D341Med (cell line): Measurements from ENCODE around the gene CCRL2.

Source experiments
- DNase-seq: peaks from one replicate; pipeline ENCODE4 v3.0.0; 2012; ENCODE audit warnings: low spot score

Gene CCRL2, protein sequence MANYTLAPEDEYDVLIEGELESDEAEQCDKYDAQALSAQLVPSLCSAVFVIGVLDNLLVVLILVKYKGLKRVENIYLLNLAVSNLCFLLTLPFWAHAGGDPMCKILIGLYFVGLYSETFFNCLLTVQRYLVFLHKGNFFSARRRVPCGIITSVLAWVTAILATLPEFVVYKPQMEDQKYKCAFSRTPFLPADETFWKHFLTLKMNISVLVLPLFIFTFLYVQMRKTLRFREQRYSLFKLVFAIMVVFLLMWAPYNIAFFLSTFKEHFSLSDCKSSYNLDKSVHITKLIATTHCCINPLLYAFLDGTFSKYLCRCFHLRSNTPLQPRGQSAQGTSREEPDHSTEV

GRCh38 chr3:46406788-46407611 is at the start of gene CCRL2, which contains the start of gene CCR5AS:
Gene CCRL2, plus strand, starts transcription at chr3:46407259. Its CDS starts 821 bp downstream, at chr3:46408080.
Gene CCR5AS, minus strand, starts transcription at chr3:46407066.
- no peak for DNase-seq

DNA sequence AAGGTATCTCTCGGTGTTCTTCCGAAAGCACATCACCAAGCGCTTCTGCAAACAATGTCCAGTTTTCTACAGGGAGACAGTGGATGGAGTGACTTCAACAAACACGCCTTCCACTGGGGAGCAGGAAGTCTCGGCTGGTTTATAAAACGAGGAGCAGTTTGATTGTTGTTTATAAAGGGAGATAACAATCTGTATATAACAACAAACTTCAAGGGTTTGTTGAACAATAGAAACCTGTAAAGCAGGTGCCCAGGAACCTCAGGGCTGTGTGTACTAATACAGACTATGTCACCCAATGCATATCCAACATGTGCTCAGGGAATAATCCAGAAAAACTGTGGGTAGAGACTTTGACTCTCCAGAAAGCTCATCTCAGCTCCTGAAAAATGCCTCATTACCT is 48.6 kb upstream of the CCRL2 start:
- no peak for DNase-seq

- DNase-seq, result no peak
Observed at GRCh38 chr3:46359733-46360493, 47.1 kb upstream of the CCRL2 start.

- DNase-seq, result no peak
Observed at GRCh38 chr3:46360907-46361306, 46.2 kb upstream of the CCRL2 start.

DNA sequence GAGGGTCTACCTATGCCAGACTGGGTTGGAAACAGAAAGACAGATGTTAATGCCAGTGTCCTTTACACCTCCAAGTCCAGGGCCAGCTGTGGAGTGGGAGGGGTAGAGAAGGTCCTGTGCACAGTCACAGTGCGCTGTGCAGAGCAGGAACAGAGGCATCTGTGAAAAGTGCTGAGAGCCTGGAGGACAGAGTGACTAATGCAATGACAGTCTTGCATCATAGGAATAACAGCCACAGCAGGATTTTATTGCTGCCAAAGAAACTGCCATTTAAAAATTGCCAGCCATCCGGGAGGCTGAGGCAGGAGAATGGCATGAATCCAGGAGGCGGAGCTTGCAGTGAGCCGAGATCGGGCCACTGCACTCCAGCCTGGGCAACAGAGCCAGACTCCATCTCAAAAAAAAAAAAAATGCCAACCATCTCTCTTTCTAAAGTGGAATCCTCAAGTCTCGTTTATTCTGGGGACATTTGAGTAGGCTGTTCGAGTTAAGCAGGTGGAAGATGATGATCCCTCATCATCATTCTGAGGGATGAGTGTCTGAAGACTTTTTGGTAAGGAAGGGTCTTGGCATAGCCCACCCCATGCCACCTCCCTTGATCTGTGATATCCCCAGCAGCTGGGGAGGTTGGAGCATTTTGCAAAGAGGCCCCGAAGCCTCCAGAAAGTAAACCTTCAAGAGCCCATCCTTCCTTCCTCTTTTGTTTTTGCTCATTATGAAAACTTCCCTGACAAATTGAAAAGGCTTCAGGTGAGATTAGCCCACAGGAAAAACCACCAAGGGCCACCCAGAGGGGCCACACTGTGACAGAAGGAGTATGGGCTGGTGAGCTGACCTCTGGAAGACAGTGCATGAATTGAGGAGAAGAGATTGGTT is 45.4 kb upstream of the CCRL2 start:
- DNase-seq, result no peak

GRCh38 chr3:46365041-46365440 is 42.0 kb upstream of the CCRL2 start:
- no peak for DNase-seq

- no peak for DNase-seq
Observed at GRCh38 chr3:46365737-46366524, 41.1 kb upstream of the CCRL2 start.

GRCh38 chr3:46367811-46368210 is 39.2 kb upstream of the CCRL2 start:
- DNase-seq, result no peak

DNA sequence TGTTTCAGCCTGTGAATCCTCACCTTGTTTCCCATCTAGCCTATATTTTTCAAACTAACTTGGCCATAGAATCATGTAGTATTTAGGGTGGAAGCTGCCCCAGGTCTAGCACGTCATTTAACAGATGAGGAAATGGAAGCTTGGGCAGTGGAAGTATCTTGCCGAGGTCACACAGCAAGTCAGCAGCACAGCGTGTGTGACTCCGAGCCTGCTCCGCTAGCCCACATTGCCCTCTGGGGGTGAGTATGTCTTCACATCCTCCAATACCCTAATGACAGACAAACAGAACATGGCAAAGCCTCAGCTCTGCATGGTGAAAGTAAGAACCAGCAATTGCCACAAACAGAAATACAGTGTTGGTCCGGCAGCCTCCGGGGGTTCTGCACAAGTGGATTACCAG is 38.5 kb upstream of the CCRL2 start:
- DNase-seq, result peak; percentile 39

GRCh38 chr3:46369151-46369550 is 37.9 kb upstream of the CCRL2 start:
- DNase-seq, result no peak

DNA sequence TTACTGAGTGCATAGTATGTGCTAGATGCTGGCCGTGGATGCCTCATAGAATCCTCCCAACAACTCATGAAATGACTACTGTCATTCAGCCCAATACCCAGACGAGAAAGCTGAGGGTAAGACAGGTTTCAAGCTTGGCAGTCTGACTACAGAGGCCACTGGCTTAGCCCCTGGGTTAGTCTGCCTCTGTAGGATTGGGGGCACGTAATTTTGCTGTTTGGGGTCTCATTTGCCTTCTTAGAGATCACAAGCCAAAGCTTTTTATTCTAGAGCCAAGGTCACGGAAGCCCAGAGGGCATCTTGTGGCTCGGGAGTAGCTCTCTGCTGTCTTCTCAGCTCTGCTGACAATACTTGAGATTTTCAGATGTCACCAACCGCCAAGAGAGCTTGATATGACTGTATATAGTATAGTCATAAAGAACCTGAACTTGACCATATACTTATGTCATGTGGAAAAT is 37.4 kb upstream of the CCRL2 start:
- DNase-seq, result no peak

GRCh38 chr3:46370839-46371518 is 36.1 kb upstream of the CCRL2 start, which contains the start of gene CCR5:
Gene CCR5, plus strand, starts transcription at chr3:46370946. Its CDS starts 1,957 bp downstream, at chr3:46372903.
- no peak for DNase-seq

GRCh38 chr3:46371519-46372340 is 35.3 kb upstream of the CCRL2 start:
- DNase-seq, result no peak

DNA sequence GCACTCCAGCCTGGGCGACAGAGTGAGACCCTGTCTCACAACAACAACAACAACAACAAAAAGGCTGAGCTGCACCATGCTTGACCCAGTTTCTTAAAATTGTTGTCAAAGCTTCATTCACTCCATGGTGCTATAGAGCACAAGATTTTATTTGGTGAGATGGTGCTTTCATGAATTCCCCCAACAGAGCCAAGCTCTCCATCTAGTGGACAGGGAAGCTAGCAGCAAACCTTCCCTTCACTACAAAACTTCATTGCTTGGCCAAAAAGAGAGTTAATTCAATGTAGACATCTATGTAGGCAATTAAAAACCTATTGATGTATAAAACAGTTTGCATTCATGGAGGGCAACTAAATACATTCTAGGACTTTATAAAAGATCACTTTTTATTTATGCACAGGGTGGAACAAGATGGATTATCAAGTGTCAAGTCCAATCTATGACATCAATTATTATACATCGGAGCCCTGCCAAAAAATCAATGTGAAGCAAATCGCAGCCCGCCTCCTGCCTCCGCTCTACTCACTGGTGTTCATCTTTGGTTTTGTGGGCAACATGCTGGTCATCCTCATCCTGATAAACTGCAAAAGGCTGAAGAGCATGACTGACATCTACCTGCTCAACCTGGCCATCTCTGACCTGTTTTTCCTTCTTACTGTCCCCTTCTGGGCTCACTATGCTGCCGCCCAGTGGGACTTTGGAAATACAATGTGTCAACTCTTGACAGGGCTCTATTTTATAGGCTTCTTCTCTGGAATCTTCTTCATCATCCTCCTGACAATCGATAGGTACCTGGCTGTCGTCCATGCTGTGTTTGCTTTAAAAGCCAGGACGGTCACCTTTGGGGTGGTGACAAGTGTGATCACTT is 34.3 kb upstream of the CCRL2 start:
- DNase-seq, result no peak

- DNase-seq, result no peak
Observed at GRCh38 chr3:46374755-46375154, 32.3 kb upstream of the CCRL2 start.

DNA sequence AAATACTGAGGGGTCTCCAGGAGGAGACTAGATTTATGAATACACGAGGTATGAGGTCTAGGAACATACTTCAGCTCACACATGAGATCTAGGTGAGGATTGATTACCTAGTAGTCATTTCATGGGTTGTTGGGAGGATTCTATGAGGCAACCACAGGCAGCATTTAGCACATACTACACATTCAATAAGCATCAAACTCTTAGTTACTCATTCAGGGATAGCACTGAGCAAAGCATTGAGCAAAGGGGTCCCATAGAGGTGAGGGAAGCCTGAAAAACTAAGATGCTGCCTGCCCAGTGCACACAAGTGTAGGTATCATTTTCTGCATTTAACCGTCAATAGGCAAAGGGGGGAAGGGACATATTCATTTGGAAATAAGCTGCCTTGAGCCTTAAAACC is 31.8 kb upstream of the CCRL2 start:
- no peak for DNase-seq

GRCh38 chr3:46375814-46376213 is 31.2 kb upstream of the CCRL2 start:
- no peak for DNase-seq

- DNase-seq, result peak; percentile 69
Observed at GRCh38 chr3:46378426-46378942, 28.6 kb upstream of the CCRL2 start.
